HG03175 (cell line): ENCODE results near the gene GMPPB.

Source experiments
- ATAC-seq: cut with Tn5 transposase; IDR thresholded peaks from one replicate; pipeline ENCODE4 v1.9.1; 2021; ENCODE audit warnings: mild to moderate bottlenecking, moderate library complexity; ENCODE audit not compliant: unreplicated experiment

GMPPB gene

GRCh38 chr3:49729966-49730609, 6.3 kb upstream of the GMPPB start:
- ATAC-seq, result no peak

- no peak for ATAC-seq
Observed at GRCh38 chr3:49727924-49728361, 4.2 kb upstream of the GMPPB start.

- no peak for ATAC-seq
Observed at GRCh38 chr3:49727154-49727923, 3.6 kb upstream of the GMPPB start.

GRCh38 chr3:49725906-49726681, 2.3 kb upstream of the GMPPB start:
- ATAC-seq, result no peak

- no peak for ATAC-seq
Observed at GRCh38 chr3:49724586-49724985, 835 bp upstream of the GMPPB start.

- no peak for ATAC-seq
Observed at GRCh38 chr3:49723296-49723627, 489 bp downstream of the GMPPB start.

- ATAC-seq, result no peak
Observed at GRCh38 chr3:49722896-49723295, 855 bp downstream of the GMPPB start.

GRCh38 chr3:49721896-49722781, 1.6 kb downstream of the GMPPB start:
- no peak for ATAC-seq

GRCh38 chr3:49721596-49721895, 2.2 kb downstream of the GMPPB start:
- ATAC-seq, result no peak

GRCh38 chr3:49720855-49721595, 2.7 kb downstream of the GMPPB start:
- ATAC-seq, result no peak

GRCh38 chr3:49719214-49719884, 4.4 kb downstream of the GMPPB start, which contains the start of gene AMIGO3:
Gene AMIGO3 (minus strand): TSS chr3:49719684. CDS start chr3:49719465, 219 bp downstream.
- peak; percentile 56 for ATAC-seq

GRCh38 chr3:49718858-49719213, 4.9 kb downstream of the GMPPB start:
- ATAC-seq, result no peak

- no peak for ATAC-seq
Observed at GRCh38 chr3:49717959-49718857, 5.5 kb downstream of the GMPPB start.

GRCh38 chr3:49717211-49717958, 6.4 kb downstream of the GMPPB start:
- no peak for ATAC-seq

GRCh38 chr3:49716691-49717210, 7.0 kb downstream of the GMPPB start:
- ATAC-seq, result no peak

- ATAC-seq, result no peak
Observed at GRCh38 chr3:49716169-49716568, 7.6 kb downstream of the GMPPB start.

- no peak for ATAC-seq
Observed at GRCh38 chr3:49715611-49716121, 8.1 kb downstream of the GMPPB start.
